Activated CD4-positive, alpha-beta T cell treated with anti-CD3 and anti-CD28 coated beads, Interleukin-2, amount 50 U/mL, for 1 hour (primary cell): Measurements from ENCODE around the gene BCL3.
"Not testable (repeated sequence)": the region's sequence is repeated elsewhere in the genome, so short reads cannot be mapped to it uniquely, and the experiment has no call there.

Experiments
- DNase-seq: peaks from one replicate; pipeline ENCODE4 v3.0.0-alpha.2; 2020

BCL3 gene

GRCh38 chr19:44765033-44765948, 16.8 kb downstream of the BCL3 start:
- no peak for DNase-seq

- no peak for DNase-seq
These were observed 17.4 kb downstream of the BCL3 start for GRCh38 chr19:44765949-44766335.

GRCh38 chr19:44767295-44768180, 19.0 kb downstream of the BCL3 start:
- no peak for DNase-seq

DNA sequence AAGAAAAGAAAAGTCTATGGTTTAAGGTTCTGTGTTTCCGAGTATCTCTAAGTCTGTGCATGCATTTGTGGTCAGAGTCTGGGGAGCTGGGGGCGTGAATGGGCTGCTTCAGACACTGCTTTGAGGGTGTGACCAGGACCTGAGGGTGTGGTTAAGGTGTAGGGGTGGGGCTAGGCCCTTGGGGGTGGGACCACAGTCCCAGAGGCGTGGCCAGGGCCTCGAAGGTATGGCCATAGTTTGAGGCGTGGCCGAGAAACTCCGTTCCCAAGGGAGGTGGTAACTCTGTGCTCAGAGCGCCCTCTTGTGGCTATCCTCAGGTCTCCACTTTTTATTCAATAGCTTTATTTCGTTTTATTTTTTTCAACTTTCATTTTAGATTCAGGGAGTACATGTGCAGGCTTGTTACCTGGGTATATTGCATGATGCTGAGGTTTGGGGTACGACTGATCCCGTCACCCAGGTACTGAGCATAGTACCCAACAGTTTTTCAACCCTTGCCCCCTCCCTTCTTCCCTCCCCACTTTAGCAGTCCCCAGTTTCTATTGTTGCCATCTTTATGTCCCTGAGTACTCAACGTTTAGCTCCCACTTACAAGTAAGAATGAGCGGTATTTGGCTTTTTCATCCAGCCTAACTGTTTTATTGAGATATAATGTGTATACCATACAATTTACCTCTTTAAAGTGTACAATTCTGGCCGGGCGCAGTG, 22.2 kb downstream of the BCL3 start:
- peak; percentile 98 for DNase-seq

DNA sequence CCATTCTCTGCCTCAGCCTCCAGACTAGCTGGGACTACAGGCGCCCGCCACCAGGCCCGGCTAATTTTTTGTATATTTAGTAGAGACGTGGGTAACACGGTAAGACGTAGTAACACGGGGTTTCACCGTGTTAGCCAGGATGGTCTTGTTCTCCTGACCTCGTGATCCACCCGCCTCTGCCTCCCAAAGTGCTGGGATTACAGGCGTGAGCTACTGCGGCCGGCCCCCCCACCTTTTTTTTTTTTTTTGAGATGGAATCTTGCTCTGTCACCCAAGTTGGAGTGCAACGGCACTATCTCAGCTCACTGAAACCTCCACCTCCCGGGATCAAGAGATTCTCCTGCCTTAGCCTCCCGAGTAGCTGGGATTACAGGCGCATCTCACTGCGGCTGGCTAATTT, 23.6 kb downstream of the BCL3 start:
- DNase-seq: not testable (repeated sequence)

GRCh38 chr19:44772959-44773358, 24.5 kb downstream of the BCL3 start:
- no peak for DNase-seq

DNA sequence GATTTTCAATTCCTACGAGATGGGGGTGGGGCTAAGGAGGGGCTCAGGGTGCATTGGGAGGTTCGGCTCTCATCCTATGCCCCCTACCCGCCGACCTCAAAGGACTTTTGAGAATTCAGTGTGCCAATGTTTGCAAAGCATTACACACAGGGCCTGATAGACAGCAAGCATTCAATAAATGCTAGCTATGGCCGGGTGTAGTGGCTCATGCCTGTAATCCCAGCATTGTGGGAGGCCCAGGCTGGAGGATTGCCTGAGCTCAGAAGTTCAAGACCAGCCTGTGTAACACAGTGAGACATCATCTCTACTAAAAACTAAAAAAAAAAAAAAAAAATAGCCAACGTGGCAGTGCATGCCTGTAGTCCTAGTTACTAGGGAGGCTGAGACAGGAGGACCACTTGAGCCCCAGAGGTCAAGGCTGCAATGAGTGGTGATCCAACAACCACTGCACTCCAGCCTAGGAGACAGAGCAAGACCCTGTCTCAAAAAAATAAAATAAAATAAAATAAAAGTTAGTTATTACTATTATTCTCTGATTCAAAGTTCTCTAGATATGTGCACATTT, 27.2 kb downstream of the BCL3 start:
- DNase-seq: no peak

- no peak for DNase-seq
These were observed 28.0 kb downstream of the BCL3 start for GRCh38 chr19:44776402-44777096.

DNA sequence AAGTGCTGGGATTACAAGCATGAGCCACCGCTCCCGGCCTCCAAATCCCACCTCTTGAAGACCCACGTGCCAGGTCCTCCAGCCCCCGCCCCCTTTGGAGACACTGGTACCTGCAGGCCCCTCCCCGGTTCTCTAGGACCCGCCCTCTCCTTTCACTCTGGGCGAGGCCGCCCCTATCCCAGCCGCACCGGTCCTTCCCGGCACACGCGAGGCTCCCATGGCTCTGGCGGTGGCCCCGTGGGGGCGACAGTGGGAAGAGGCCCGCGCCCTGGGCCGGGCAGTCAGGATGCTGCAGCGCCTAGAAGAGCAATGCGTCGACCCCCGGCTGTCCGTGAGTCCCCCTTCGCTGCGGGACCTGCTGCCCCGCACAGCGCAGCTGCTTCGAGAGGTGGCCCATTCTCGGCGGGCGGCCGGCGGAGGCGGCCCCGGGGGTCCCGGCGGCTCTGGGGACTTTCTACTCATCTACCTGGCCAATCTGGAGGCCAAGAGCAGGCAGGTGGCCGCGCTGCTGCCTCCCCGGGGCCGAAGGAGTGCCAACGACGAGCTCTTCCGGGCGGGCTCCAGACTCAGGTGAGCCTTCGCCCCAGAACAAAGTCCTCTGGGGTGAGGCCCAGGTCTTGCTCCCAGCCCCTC, 29.3 kb downstream of the BCL3 start, which contains the start of gene CBLC:
TSS of gene CBLC (plus strand) at position 176 of the 633 bp plus-strand sequence. CDS start at position 218, 42 bp downstream.
- no peak for DNase-seq

GRCh38 chr19:44779150-44779549, 30.6 kb downstream of the BCL3 start:
- no peak for DNase-seq

GRCh38 chr19:44781694-44782093, 33.2 kb downstream of the BCL3 start:
- not testable (repeated sequence) for DNase-seq

DNA sequence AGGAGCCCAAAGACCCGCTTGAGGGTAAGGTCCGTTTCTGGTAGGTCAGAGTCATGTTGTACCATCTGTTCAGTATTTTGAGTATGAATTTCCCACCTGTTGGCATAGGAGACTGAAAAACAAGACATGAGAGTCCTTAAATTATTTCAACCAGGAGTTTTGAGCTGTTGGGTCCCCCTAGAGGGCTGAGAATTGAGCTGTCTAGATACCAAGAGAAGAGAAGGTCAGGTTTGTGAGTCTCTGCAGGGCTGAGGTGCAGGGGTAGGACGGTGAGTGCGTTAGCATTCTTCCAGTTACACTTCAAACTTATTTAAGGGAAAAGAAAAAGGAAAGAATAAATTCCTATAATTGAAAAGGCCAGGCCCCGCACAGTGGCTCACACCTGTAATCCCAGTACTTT, 34.2 kb downstream of the BCL3 start:
- no peak for DNase-seq

DNA sequence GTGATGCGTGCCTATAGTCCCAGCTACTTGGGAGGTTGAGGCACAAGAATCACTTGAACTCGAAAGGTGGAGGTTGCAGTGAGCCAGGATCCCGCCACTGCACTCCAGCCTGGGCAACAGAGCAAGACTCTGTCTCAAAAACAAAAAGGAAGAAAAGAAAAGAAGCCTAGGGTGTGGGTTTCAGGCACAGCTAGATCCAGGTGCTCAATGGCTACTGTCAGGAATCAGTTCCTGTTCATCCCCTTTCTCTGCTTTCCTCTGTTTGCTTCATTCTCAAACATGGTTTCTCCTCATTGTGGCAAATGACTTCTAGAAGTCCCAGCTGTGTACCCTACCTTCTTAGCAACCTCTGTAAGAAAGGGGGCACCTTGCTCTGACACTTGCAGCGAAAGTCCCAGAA, 35.0 kb downstream of the BCL3 start:
- DNase-seq: no peak

GRCh38 chr19:44785271-44785670, 36.8 kb downstream of the BCL3 start:
- DNase-seq: no peak

DNA sequence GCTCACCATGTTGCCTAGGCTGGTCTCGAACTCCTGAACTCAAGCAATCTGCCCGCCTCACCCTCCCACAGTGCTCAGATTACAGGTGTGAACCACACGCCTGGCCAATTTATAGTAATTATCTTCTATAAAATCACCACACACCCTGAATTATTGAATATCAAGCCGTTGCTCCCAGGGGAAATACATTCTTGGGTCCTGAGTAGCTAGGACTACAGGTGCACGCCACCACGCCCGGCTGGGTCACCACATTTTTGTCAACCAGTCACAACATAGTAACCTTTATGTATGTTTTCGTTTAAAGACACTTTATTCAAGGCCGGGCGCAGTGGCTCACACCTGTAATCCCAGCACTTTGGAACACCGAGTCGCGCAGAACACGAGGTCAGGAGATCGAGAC, 37.5 kb downstream of the BCL3 start:
- no peak for DNase-seq

GRCh38 chr19:44788971-44789370, 40.5 kb downstream of the BCL3 start:
- DNase-seq: no peak

- no peak for DNase-seq
These were observed 41.5 kb downstream of the BCL3 start for GRCh38 chr19:44789943-44790483.

GRCh38 chr19:44792281-44792680, 43.8 kb downstream of the BCL3 start:
- DNase-seq: no peak

GRCh38 chr19:44794610-44795009, 46.1 kb downstream of the BCL3 start:
- DNase-seq: no peak

- no peak for DNase-seq
These were observed 47.0 kb downstream of the BCL3 start for GRCh38 chr19:44795398-44795987.

DNA sequence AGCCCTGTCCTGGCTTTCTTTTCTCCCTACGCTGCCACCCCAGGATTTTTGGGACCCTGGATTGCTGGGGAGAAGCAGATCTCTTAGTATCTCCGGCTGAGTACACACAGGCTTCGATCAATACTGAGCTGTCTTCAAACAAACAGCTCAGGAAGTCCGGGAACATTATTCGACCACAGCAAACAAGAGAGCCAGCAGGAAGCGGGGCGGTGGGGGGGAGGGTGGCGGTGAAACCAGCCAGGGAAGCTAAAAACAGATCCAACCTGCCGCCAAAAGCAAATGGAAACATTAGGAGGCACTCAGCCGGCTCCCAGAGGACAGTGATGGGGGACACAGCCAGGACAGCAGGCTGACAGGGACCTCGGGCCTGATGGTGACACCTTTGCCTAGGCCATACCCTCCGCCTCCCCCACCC, 48.2 kb downstream of the BCL3 start:
- DNase-seq: peak; percentile 6
